Epithelial cell of proximal tubule (primary cell): ENCODE measurements around the gene SLC25A34. TPM values are rescaled to one million over a fixed set of nuclear protein-coding genes. Genes with fewer than 3 reads are reported as not detected.

ENCODE experiments used
- DNase-seq: peaks from one replicate; pipeline ENCODE4 v3.0.0-alpha.2; 2011; ENCODE audit warnings: low read depth
- H3K4me3 ChIP-seq: 2 replicates; pipeline ENCODE4 v1.5.1; 2011; ENCODE audit warnings: low read depth, mild to moderate bottlenecking, low read length
- CTCF ChIP-seq: conservative IDR thresholded peaks from 2 replicates; pipeline ENCODE4 v1.5.1; 2012; ENCODE audit warnings: low read depth, mild to moderate bottlenecking, low read length
- total RNA-seq: library from RNA; depleted of rRNA; stranded (reverse); fragments of >200 nt; gene quantifications from 2 replicates; pipeline ENCODE4 v1.2.3, GENCODE V29; 2015

The SLC25A34 gene
- total RNA-seq, 1 donor from 2014 or later: 0.75 TPM

GRCh38 chr1:15744122-15744679 lies 8.1 kb downstream of the SLC25A34 start:
- no peak for TF ChIP-seq CTCF
- no peak for DNase-seq
- no peak overlapping the region for H3K4me3 ChIP-seq

- H3K4me3 ChIP-seq: no peak overlapping the region
- DNase-seq: no peak
- no peak for TF ChIP-seq CTCF
These were observed 11.3 kb downstream of the SLC25A34 start for GRCh38 chr1:15747378-15747777.

- H3K4me3 ChIP-seq: no peak overlapping the region
- TF ChIP-seq CTCF: no peak
- no peak for DNase-seq
These were observed 12.2 kb downstream of the SLC25A34 start for GRCh38 chr1:15748264-15748663.

- H3K4me3 ChIP-seq: no peak overlapping the region
- DNase-seq: no peak
- TF ChIP-seq CTCF: no peak
These were observed 12.8 kb downstream of the SLC25A34 start for GRCh38 chr1:15748690-15749398.

- no peak for DNase-seq
- no peak for TF ChIP-seq CTCF
- no peak overlapping the region for H3K4me3 ChIP-seq
These were observed 13.6 kb downstream of the SLC25A34 start for GRCh38 chr1:15749399-15750291.

- DNase-seq: no peak
- TF ChIP-seq CTCF: no peak
- H3K4me3 ChIP-seq: no peak overlapping the region
These were observed 14.9 kb downstream of the SLC25A34 start for GRCh38 chr1:15750924-15751323.
